Activated T-cell treated with anti-CD3 and anti-CD28 coated beads for 4 hours (primary cell): ENCODE data around the gene OR5L1.

Experiments used
- DNase-seq: peaks from one replicate; pipeline ENCODE4 v3.0.0-alpha.2; 2020

OR5L1 gene

DNA sequence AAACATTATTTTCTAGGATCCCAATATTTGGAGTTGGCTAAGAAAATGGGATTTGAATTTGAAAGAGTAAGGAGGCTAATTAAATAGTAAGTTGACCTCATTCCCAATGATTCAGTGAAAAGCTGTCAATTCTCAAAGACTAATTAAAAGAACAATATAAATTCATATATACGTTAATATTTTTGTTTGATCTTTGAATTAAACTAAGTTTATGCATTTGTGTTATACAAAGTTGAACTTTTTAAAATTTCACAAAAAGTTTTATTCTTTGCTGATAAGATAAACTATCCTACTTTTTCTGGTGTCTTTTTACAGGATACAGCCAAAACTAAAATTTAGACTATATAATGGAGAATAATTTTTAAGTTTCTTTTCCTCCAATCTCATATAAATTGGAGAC lies at the start of gene OR5L1:
OR5L1 (plus strand) TSS at position 301 of the 400 bp plus-strand sequence. CDS start 100 bp downstream, outside the sequence.
- no peak for DNase-seq

- no peak for DNase-seq
Measured at GRCh38 chr11:55773138-55773537, 38.0 kb upstream of the OR5L1 start, which contains the start of gene OR5D13. Gene OR5D13, plus strand, starts transcription at chr11:55773438. Its CDS starts 0 bp downstream, at chr11:55773438.

GRCh38 chr11:55791606-55792005 lies 19.6 kb upstream of the OR5L1 start:
- no peak for DNase-seq

- no peak for DNase-seq
Measured at GRCh38 chr11:55793321-55793720, 17.8 kb upstream of the OR5L1 start.

GRCh38 chr11:55795256-55795655 lies 15.9 kb upstream of the OR5L1 start, which contains the start of gene OR5D14:
Gene OR5D14, plus strand, starts transcription at chr11:55795556. Its CDS starts 0 bp downstream, at chr11:55795556.
- DNase-seq = no peak

DNA sequence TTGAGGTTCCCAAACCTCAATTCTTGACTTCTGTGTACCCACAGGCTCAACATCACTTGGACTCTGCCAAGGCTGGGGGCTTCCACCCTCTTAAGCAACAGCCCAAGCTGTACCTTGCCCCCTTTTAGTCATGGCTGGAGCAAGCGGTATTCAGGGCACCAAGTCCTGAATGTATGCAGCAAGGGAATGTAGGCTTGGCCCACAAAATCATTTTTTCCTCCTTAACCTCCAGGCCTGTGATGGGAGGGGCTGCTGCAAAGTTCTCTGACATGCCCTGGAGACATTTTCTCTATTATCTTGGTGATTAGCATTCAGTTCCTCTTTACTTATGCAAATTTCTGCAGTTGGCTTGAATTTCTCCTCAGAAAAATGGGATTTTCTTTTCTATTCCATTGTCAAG lies 4.9 kb upstream of the OR5L1 start:
- DNase-seq = no peak

DNA sequence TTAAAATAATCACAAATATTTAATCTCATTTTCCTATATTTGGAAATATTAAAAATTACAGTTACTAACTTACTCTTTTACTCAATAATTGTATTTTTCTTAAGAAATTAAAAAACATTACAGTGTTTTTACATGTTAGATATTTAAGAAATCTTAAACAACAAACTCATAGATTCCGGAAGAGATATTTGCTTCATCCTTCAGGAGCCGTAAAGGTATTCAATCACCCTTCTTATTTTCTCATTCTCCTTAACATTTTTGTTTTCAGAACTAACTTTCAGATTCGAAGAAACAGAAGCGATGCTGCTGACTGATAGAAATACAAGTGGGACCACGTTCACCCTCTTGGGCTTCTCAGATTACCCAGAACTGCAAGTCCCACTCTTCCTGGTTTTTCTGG lies 8.2 kb downstream of the OR5L1 start, which contains the start of gene OR5D18:
OR5D18 (plus strand) TSS at position 301 of the 400 bp plus-strand sequence; CDS start at position 301, 0 bp downstream.
- DNase-seq = no peak

- no peak for DNase-seq
Measured at GRCh38 chr11:55826919-55827318, 15.8 kb downstream of the OR5L1 start, which contains the start of gene OR5L2. Gene OR5L2, plus strand, starts transcription at chr11:55827219. Its CDS starts 0 bp downstream, at chr11:55827219.

DNA sequence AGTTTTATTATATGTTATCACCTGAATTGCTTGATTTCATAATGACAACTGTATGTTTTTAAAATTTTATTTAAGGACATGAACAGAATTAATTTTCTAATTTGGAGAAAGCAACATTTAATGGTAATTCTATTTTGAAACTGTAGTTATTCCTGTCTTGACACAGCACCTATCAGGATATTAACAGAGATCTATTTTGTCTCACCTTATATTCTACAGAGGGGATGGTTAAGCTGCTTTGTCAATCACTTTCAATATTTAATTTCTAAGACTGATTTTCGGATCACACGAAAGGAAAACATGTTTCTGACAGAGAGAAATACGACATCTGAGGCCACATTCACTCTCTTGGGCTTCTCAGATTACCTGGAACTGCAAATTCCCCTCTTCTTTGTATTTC lies 27.3 kb downstream of the OR5L1 start, which contains the start of gene OR5D16:
OR5D16 (plus strand) TSS at position 301 of the 400 bp plus-strand sequence; CDS start at position 301, 0 bp downstream.
- DNase-seq = no peak

DNA sequence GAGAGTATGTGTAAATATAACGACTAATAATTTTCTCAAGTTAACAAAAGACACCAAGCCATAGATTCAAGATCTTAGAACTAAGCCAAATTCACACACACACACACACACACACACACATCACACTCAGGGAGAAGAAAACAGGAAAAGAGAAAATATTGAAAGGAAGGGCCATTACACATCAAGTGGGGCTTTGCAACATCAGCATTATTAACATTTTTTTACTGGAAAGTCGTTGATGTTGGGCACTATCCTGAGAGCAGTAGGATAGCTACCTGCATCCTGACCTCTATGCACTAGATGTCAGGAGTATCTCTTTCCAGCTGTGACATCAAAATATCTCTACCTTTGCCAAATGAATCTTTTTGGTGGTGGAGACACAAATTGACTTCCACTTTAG lies 36.3 kb downstream of the OR5L1 start:
- no peak for DNase-seq

- DNase-seq = no peak
Measured at GRCh38 chr11:55849037-55849436, 37.9 kb downstream of the OR5L1 start.

GRCh38 chr11:55852141-55852540 lies 41.0 kb downstream of the OR5L1 start:
- DNase-seq = no peak

GRCh38 chr11:55854704-55855103 lies 43.5 kb downstream of the OR5L1 start:
- no peak for DNase-seq
